Heart left ventricle (tissue), 13 donors: Measurements from ENCODE around the gene MYH14.

Experiments
- CTCF ChIP-seq, 12 donors: fragments of 200-600 bp; sonication (generic) in 4 of 12; IDR thresholded peaks; one replicate each; pipeline versions ENCODE4 v1.5.0 to v1.8.0; 2018 to 2022; ENCODE audit warnings: antibody characterized with exemption in 12 of 12, mild to moderate bottlenecking in 5 of 12
- POLR2A ChIP-seq, 2 donors: fragments of 450-650 bp; IDR thresholded peaks; one replicate each; pipeline ENCODE4 v1.6.1; 2017; ENCODE audit warnings: antibody characterized with exemption in 2 of 2, mild to moderate bottlenecking in 2 of 2, moderate library complexity in 2 of 2
- donor health status: ischemic (EF 13 %, LVEDD 7.1; RV severe dilation, severe dysfunction).
- donor health status: DM: no; HTN: yes; CAD: no.
- donor health status: DM: no; HTN: no; CAD: no.
- donor health status: ischemic (EF 25% LVEDD 6.9; RV normal size, moderate dysfunction).
- donor health status: ischemic (EF 25% LVEDD 5.7; RV mildly dilated, moderate dysfunction).
- donor health status: ischemic (EF 35%, LVEDD 5.7; RV mildly dilated, moderate dysfunction).
- donor health status: nonischemic (EF 11% LVEDD 7.7; RV severe dilation, severe dysfunction).
- donor health status: DM: yes; HTN: yes; CAD: no.
- donor health status: PGD.
- donor health status: ischemic (EF 29% LVEDD 5.4; RV normal size, mild dysfunction).
- donor health status: nonischemic (EF 23%, LVEDD 6.1; RV moderate dilation, normal function).

- no peak for TF ChIP-seq CTCF (IDR thresholded peaks at IDR 0.05)
- TF ChIP-seq POLR2A (IDR thresholded peaks at IDR 0.05), result no peak
Observed at GRCh38 chr19:50325310-50326100, 122.1 kb downstream of the MYH14 start.
